Measurements from ENCODE around the gene TENT5A.

TENT5A gene

DNA sequence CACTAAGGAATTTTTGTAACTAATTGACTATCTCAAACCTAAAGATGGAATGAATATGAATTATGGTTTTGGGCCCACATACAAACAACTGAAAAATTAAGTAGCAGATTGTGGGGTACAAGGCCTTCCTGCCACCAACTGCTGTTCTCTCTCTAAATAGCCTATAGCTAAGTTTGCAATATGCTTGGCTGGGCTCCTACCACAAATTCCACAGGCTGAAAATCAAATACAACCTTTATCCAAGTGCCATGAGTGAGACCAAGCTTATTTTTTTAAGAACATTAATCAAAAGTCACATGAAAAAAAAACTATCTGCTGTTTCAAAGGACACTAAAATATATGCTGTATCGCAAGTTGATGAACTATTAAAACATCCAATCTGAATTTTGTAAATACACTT, 52.1 kb downstream of the TENT5A start:
- DNase-seq = no peak

DNA sequence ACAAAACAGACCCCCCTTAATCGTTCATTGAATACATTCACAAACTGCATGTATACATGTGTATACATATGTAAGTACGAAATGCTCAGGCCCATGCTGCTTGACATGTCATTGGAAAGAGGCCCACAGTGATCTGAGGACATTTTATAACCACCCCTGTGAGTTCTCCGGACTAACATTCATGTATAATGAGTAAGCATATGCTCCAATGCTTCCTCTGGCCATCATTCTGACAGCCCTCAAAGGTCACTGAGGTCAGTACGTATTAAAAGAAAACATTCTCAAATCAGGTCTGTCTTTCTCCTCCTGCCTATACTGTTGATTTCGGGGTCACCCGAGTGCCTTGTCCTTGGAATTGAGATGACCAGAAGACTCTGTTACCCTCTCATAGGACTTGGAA, 54.9 kb downstream of the TENT5A start:
- DNase-seq = no peak

DNA sequence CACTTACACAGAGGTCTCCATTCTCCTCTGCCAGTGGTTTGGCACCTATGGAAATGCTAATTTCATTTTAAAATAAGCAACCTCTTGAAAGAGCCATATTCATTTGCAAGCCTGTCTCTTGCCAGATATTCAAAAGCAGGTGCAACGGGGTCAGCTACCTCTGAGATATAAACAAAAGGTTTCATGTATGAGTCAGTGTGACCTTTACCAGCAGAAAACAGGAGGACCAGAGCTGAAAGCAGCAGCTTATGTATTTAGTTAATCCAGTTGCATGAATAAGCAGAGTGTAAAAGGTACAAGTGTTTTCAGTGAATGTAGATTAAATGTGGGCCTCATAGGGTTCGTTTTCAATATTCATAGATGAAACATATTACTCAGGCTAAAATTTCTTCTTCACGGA, 56.0 kb downstream of the TENT5A start:
- no peak for DNase-seq

All from NCI-H187 treated with DMSO at 0.1 percent for 48 hours (cell line).